Activated T-cell treated with anti-CD3 and anti-CD28 coated beads for 24 hours (primary cell): ENCODE data around the gene SYNGR2.
"Not testable (repeated sequence)": the region's sequence is repeated elsewhere in the genome, so short reads cannot be mapped to it uniquely, and the experiment has no call there.

ENCODE experiments used
- DNase-seq: peaks from one replicate; pipeline ENCODE4 v3.0.0-alpha.2; 2020; ENCODE audit warnings: low read depth

The SYNGR2 gene

GRCh38 chr17:78130090-78130436, 38.3 kb upstream of the SYNGR2 start:
- no peak for DNase-seq

DNA sequence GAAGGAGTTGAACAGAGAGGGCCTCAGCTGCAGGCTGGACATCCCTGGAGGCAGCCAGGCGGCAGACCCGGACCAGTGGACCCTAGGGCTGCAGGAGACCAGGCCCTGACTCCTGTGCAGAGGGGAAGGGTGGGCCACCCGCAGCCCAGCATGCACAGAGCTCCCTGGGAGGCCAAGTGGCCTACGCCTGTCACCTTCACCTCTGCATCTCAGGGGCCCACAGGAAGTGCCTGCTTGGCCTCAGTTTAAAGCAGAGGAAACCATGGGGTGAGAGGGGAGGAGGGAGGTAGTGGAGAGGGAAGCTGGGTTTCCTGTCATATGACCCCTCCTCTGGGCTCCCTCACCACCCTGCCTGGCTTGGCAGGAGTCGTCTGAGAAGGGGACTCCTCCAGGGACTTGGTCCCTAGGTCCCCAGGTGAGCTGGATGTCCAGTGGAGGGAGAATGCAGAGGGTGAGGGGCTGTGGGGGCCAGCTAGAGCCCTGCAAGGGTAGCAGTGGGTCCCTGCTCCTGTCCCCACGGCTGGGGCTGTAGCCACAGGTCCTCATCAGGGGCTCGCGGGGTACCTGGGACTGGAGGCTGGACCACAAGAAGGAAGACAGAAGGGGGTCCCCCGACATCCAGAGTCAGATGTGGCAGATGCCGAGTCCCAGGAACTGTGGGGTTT, 37.8 kb upstream of the SYNGR2 start, which contains the start of gene TMC8:
Gene TMC8, plus strand, starts transcription at position 335 of the 665 bp plus-strand sequence. CDS start 818 bp downstream, outside the sequence.
- peak; percentile 61 for DNase-seq

GRCh38 chr17:78131172-78132083, 37.0 kb upstream of the SYNGR2 start:
- DNase-seq, result no peak

- peak; percentile 46 for DNase-seq
Observed at GRCh38 chr17:78132084-78132676, 36.2 kb upstream of the SYNGR2 start.

GRCh38 chr17:78132767-78133178, 35.6 kb upstream of the SYNGR2 start:
- no peak for DNase-seq

- DNase-seq, result no peak
Observed at GRCh38 chr17:78133179-78133951, 35.0 kb upstream of the SYNGR2 start.

DNA sequence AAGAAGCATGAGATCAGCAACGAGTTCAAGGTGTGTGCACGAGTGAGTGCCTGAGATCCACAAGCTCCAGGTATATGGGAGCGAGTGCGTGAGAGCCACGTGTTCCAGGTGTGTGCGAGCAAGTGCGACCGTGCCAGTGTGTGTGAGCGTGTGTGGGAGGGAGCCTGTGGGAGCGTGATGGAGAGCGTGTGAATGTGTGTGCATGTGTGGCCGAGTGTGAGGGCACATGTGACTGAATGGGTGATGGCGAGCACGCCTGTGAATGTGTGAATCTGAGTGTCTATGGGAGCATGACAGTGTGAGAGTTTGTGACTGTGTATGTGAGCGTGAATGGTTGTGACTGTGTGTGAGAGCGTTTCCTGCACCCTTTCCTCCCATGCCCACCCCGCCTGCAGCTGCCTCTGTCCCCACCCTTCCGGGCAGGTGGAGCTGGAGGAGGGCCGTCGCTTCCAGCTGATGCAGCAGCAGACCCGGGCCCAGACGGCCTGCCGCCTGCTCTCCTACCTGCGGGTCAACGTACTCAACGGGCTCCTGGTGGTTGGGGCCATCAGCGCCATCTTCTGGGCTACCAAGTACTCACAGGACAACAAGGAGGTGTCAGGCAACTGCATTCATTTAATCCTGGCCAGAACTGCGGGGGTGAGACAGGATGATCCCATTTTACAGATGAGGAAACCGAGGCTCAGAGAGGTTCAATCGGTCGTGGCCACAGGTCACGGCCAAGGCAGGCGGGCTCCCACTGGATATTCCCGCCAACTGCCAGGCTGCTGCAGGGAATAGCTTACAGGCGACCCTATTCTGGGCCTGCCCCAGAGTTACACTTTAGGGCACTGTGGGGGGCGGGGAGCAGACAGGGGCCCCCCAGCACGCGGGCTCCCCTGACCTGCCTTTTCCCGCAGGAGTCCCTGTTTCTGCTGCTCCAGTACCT, 34.1 kb upstream of the SYNGR2 start:
- peak; percentile 63 for DNase-seq

- DNase-seq, result no peak
Observed at GRCh38 chr17:78134899-78135385, 33.4 kb upstream of the SYNGR2 start.

DNA sequence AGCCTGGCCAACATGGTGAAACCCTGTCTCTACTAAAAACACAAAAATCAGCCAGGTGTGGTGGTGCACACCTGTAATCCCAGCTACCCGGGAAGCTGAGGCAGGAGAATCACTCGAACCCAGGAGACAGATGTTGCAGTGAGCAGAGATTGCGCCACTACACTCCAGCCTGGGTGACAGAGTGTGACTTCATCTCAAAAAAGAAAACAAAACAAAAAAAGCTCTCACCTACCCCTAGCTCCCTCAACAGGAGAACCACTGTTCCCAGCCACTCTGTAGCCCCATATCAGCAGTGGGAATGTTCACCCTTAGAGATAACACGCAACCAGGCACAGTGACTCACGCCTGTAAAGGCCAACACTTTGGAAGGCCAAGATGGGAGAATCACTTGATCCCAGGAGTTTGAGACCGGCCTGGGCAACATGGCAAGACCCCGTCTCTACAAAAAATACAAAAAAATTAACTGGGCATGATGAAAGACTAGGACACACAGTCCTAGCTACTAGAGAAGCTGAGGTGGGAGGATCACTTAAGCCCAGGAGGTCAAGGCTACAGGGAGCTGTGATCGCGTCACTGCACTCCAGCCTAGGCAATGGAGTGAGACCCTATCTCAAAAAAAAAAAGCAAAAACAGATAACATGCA, 32.4 kb upstream of the SYNGR2 start:
- no peak for DNase-seq

GRCh38 chr17:78137392-78138203, 30.8 kb upstream of the SYNGR2 start:
- DNase-seq, result no peak

DNA sequence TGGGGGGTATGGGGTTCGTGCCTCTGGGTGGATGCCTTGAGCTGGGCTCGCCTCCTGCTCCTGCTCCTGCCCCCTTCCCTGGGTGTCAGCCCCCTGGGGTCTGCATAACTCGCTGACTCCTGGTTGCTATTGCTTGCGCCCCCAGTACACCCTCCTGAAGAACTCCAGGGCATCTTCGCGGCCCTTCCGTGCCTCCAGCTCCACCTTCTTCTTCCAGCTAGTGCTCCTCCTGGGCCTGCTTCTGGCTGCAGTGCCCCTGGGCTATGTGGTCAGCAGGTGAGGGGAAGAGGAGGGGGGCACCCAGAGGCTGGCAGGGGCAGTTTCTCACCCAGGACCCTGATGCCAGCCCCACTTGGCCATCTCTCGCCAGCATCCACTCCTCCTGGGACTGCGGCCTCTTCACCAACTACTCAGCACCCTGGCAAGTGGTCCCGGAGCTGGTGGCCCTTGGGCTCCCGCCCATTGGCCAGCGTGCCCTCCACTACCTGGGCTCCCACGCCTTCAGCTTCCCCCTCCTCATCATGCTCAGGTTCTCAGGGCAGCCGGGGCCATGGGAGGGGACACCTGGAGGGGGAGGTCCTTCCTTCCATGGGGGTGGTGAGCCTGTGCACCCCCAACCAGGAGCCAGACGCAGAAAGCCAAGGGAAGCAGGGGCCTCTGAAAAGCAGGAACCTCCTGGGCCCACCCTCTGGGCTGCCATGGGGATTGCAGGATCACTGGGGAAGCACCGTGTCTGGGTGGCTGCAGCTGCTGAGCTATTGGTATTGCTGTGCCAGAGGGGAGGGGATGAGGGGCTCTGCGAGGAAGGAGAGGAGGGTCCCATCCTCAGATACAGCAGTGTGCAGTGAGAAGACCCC, 29.9 kb upstream of the SYNGR2 start:
- DNase-seq, result no peak

GRCh38 chr17:78139861-78140168, 28.6 kb upstream of the SYNGR2 start:
- DNase-seq, result not testable (repeated sequence)

- DNase-seq, result peak; percentile 92
Observed at GRCh38 chr17:78140169-78141051, 28.0 kb upstream of the SYNGR2 start.

DNA sequence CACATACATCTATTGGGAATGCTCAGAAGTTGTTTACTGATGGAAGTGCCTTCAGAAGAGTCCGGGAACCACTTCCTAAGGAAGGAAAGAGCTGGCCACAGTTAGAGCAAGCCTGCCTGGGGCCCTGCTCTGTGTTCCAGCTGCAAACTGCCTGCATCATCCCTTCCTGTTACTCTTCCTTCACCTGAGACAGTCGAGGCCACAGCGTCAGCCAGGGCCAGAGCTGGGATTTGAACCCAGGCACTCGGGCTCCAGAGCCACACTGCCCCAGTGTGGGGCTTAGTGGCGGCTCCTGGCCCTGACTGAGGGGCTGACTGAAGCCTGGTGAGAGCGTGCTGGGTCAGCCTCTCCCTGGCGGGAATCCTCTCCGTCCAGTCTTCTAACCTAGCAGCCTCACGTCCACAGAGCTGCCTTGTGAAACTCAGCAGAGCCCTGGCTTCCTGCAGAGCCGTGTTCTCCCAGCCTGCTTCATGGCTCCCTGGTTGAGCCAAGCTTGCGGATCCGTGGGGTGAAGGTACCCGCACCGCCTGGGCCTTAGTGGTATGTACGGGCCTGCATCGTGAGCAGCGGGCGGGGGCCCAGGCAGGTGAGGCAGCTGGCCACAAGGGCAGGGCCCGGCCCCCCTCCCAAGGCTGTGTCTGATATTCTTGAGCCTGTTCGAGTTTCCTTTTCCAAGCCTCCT, 26.8 kb upstream of the SYNGR2 start:
- no peak for DNase-seq

DNA sequence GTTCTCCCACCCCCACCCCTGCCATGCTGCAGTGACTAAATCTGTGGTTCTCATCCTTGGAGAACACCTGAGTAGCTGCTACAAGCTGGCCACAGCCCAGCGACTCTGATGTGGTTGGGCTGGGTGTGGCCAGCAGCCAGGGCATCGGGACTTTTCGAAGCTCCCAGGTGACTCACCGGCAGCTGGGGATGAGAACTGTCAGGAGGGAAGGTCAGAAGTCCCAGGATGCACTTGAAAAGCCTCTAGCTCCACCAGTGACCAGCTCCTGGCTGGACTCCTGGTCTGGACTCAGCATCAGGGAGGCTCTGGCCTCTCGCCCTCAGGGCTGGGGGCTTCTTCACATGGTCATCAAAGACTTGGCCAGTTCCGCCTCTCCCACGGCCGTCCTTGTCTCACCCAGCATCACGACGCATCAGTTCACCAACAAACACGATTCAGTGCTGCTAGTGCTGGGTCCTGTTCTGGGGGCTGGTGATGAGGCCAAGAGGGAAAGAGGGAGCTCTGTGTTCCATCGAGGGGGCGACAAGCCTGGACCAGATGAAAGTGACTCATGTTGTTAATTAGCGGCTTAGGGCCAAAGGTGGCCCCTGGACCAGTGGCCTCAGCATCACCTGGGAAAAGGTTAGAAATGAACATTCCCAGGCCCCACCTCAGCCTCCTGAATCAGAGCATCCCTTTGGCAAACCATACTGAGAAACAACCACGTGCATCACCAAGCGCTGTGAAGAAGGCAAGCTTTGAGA, 26.1 kb upstream of the SYNGR2 start:
- DNase-seq, result no peak
